WTC11 (cell line): ENCODE measurements around the gene COL16A1. TPM values are rescaled to one million over a fixed set of nuclear protein-coding genes. Genes with fewer than 3 reads are reported as not detected.

Experiments
- ATAC-seq: fragments of 200-7000 bp; cut with Tn5 transposase; 2 replicates; pipeline ENCODE4 v1.10.0; 2021; ENCODE audit warnings: mild to moderate bottlenecking, moderate library complexity
- CTCF ChIA-PET: fragments of 300-600 bp; sonication (Branson Sonifier 250); formaldehyde crosslinking; loops from one replicate; lab custom pipeline; 2021; ENCODE audit warnings: antibody characterized with exemption; lab: Charles Lee
- POLR2A ChIA-PET: fragments of 350-600 bp; sonication (Branson Sonifier 250); formaldehyde crosslinking; loops from one replicate; lab custom pipeline; 2021; ENCODE audit warnings: antibody characterized with exemption; lab: Charles Lee
- DNase-seq: peaks from one replicate; pipeline ENCODE4 v3.0.0; 2021; ENCODE audit warnings: low spot score
- H3K27ac Mint-ChIP-seq: 2 replicates; pipeline ENCODE4 v1.8.0; 2021; ENCODE audit warnings: mixed read lengths
- H3K27me3 Mint-ChIP-seq: 2 replicates; pipeline ENCODE4 v1.8.0; 2021; ENCODE audit warnings: low read depth, mild to moderate bottlenecking, moderate library complexity, mixed read lengths
- H3K36me3 Mint-ChIP-seq: 2 replicates; pipeline ENCODE4 v1.8.0; 2021; ENCODE audit warnings: mixed read lengths
- H3K4me1 Mint-ChIP-seq: 2 replicates; pipeline ENCODE4 v1.8.0; 2022; ENCODE audit warnings: mixed read lengths
- H3K4me3 Mint-ChIP-seq: 2 replicates; pipeline ENCODE4 v1.8.0; 2021; ENCODE audit warnings: mild to moderate bottlenecking, moderate library complexity, mixed read lengths
- H3K9me3 Mint-ChIP-seq: 2 replicates; pipeline ENCODE4 v1.8.0; 2021; ENCODE audit warnings: mixed read lengths
- ETV6 ChIP-seq: sonication (generic); formaldehyde crosslinking; IDR thresholded peaks from 2 replicates; pipeline ENCODE4 v1.8.1; 2022; ENCODE audit warnings: mild to moderate bottlenecking, missing genetic modification reagents
- FOXP1 ChIP-seq: sonication (generic); formaldehyde crosslinking; IDR thresholded peaks from 2 replicates; pipeline ENCODE4 v1.8.0; 2022; ENCODE audit warnings: missing genetic modification reagents, mild to moderate bottlenecking, moderate library complexity, borderline replicate concordance
- GRHL2 ChIP-seq: fragments of 250-450 bp; sonication (Bioruptor Pico); IDR thresholded peaks from 2 replicates; pipeline ENCODE4 v1.8.0; 2022; ENCODE audit warnings: mild to moderate bottlenecking, moderate library complexity; ENCODE audit not compliant: insufficient replicate concordance, severe bottlenecking
- GTF2I ChIP-seq: fragments of 250-450 bp; sonication (Bioruptor Pico); conservative IDR thresholded peaks from 2 replicates; pipeline ENCODE4 v1.4.0; 2021; ENCODE audit warnings: mild to moderate bottlenecking
- HMGA2 ChIP-seq: fragments of 250-450 bp; sonication (Bioruptor Pico); IDR thresholded peaks from 2 replicates; pipeline ENCODE4 v1.4.0; 2021; ENCODE audit warnings: mild to moderate bottlenecking, moderate library complexity
- IRF2 ChIP-seq: sonication (generic); formaldehyde crosslinking; IDR thresholded peaks from 2 replicates; pipeline ENCODE4 v1.8.0; 2022; ENCODE audit warnings: low read depth, missing genetic modification reagents, borderline replicate concordance
- ZNF121 ChIP-seq: sonication (generic); formaldehyde crosslinking; IDR thresholded peaks from 2 replicates; pipeline ENCODE4 v1.8.0; 2023; ENCODE audit warnings: missing genetic modification reagents
- ZNF219 ChIP-seq: sonication (generic); formaldehyde crosslinking; IDR thresholded peaks from 2 replicates; pipeline ENCODE4 v1.8.0; 2023; ENCODE audit warnings: missing genetic modification reagents, mild to moderate bottlenecking, borderline replicate concordance
- ZNF396 ChIP-seq: fragments of 250-450 bp; sonication (Bioruptor Pico); IDR thresholded peaks from 2 replicates; pipeline ENCODE4 v1.8.0; 2021; ENCODE audit warnings: mild to moderate bottlenecking, moderate library complexity, borderline replicate concordance
- total RNA-seq: library from RNA; stranded (reverse); gene quantifications from 3 replicates; pipeline ENCODE4 v1.2.3, GENCODE V29; 2021
- TF ChIP-seq, protein P1 (sequence below): fragments of 250-450 bp; sonication (Bioruptor Pico); IDR thresholded peaks from 2 replicates; pipeline ENCODE4 v1.9.0; 2021; ENCODE audit warnings: mild to moderate bottlenecking
- TF ChIP-seq, protein P2 (sequence below): fragments of 250-450 bp; sonication (Bioruptor Pico); IDR thresholded peaks from 2 replicates; pipeline ENCODE4 v1.9.0; 2021; ENCODE audit warnings: mild to moderate bottlenecking
- TF ChIP-seq, protein P3 (sequence below): fragments of 250-450 bp; sonication (Bioruptor Pico); IDR thresholded peaks from 2 replicates; pipeline ENCODE4 v1.9.0; 2021; ENCODE audit warnings: mild to moderate bottlenecking, borderline replicate concordance
- TF ChIP-seq, protein P4 (sequence below): fragments of 200-600 bp; IDR thresholded peaks from 2 replicates; pipeline ENCODE4 v1.8.0; 2022; ENCODE audit warnings: antibody characterized with exemption
- TF ChIP-seq, protein P5 (sequence below): sonication (generic); formaldehyde crosslinking; conservative IDR thresholded peaks from 2 replicates; pipeline ENCODE4 v1.8.1; 2023; ENCODE audit warnings: mild to moderate bottlenecking, low read depth, missing genetic modification reagents, moderate library complexity
- TF ChIP-seq, protein P6 (sequence below): sonication (generic); formaldehyde crosslinking; IDR thresholded peaks from 2 replicates; pipeline ENCODE4 v1.8.1; 2022; ENCODE audit warnings: mild to moderate bottlenecking, moderate library complexity, missing genetic modification reagents

The COL16A1 gene
- total RNA-seq, 1 experiment from 2014 or later = 8.8 TPM

DNA sequence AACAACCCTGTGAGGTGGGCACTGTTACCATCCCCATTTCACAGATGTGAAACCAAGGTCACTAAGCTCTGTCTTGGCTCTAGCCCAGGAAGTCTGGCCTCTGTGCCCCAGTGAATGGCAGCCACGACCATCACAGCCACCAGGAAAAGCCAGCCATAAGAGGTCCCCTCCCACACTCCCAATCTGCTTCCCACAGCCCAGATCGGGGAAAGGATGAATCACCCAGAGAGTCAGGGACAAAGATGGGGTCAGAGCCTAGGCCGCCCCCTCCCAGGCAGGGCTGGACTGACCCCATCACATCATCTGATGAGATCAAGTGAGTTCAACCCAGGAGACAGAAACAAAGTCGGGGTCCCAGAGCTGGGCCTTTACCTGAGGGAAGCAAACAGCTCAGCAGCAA, 22.9 kb upstream of the COL16A1 start:
- Mint-ChIP-seq H3K36me3 (no peaks in the 10 kb centered on the region), H3K4me1 (peaks cover 15% of the 10 kb centered on the region), H3K27ac (no peak overlapping the region), H3K9me3 (no peaks in the 10 kb centered on the region), H3K4me3 (no peak overlapping the region), H3K27me3 (no peaks in the 10 kb centered on the region; the same call in none of the 2 replicates)
- ATAC-seq (no peak), DNase-seq (no peak)
- TF ChIP-seq, protein P1, sequence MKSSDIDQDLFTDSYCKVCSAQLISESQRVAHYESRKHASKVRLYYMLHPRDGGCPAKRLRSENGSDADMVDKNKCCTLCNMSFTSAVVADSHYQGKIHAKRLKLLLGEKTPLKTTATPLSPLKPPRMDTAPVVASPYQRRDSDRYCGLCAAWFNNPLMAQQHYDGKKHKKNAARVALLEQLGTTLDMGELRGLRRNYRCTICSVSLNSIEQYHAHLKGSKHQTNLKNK (CRISPR knock-in tag) = no peak
- TF ChIP-seq, protein P2, sequence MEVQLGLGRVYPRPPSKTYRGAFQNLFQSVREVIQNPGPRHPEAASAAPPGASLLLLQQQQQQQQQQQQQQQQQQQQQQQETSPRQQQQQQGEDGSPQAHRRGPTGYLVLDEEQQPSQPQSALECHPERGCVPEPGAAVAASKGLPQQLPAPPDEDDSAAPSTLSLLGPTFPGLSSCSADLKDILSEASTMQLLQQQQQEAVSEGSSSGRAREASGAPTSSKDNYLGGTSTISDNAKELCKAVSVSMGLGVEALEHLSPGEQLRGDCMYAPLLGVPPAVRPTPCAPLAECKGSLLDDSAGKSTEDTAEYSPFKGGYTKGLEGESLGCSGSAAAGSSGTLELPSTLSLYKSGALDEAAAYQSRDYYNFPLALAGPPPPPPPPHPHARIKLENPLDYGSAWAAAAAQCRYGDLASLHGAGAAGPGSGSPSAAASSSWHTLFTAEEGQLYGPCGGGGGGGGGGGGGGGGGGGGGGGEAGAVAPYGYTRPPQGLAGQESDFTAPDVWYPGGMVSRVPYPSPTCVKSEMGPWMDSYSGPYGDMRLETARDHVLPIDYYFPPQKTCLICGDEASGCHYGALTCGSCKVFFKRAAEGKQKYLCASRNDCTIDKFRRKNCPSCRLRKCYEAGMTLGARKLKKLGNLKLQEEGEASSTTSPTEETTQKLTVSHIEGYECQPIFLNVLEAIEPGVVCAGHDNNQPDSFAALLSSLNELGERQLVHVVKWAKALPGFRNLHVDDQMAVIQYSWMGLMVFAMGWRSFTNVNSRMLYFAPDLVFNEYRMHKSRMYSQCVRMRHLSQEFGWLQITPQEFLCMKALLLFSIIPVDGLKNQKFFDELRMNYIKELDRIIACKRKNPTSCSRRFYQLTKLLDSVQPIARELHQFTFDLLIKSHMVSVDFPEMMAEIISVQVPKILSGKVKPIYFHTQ (CRISPR knock-in tag) = no peak
- TF ChIP-seq, protein P3, sequence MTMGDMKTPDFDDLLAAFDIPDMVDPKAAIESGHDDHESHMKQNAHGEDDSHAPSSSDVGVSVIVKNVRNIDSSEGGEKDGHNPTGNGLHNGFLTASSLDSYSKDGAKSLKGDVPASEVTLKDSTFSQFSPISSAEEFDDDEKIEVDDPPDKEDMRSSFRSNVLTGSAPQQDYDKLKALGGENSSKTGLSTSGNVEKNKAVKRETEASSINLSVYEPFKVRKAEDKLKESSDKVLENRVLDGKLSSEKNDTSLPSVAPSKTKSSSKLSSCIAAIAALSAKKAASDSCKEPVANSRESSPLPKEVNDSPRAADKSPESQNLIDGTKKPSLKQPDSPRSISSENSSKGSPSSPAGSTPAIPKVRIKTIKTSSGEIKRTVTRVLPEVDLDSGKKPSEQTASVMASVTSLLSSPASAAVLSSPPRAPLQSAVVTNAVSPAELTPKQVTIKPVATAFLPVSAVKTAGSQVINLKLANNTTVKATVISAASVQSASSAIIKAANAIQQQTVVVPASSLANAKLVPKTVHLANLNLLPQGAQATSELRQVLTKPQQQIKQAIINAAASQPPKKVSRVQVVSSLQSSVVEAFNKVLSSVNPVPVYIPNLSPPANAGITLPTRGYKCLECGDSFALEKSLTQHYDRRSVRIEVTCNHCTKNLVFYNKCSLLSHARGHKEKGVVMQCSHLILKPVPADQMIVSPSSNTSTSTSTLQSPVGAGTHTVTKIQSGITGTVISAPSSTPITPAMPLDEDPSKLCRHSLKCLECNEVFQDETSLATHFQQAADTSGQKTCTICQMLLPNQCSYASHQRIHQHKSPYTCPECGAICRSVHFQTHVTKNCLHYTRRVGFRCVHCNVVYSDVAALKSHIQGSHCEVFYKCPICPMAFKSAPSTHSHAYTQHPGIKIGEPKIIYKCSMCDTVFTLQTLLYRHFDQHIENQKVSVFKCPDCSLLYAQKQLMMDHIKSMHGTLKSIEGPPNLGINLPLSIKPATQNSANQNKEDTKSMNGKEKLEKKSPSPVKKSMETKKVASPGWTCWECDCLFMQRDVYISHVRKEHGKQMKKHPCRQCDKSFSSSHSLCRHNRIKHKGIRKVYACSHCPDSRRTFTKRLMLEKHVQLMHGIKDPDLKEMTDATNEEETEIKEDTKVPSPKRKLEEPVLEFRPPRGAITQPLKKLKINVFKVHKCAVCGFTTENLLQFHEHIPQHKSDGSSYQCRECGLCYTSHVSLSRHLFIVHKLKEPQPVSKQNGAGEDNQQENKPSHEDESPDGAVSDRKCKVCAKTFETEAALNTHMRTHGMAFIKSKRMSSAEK (CRISPR knock-in tag) = no peak
- no peak for TF ChIP-seq ZNF396 (CRISPR knock-in tag)
- TF ChIP-seq IRF2 (CRISPR knock-in tag) = no peak
- POLR2A ChIA-PET = interaction anchor here (0.6 kb wide), 1 partner anchor 395 kb away, joined by 9 read pairs; no protein-coding TSS in a partner anchor
- CTCF ChIA-PET = interaction anchor here (2.1 to 4.6 kb wide), 4 partner anchors 11 to 62 kb away, joined by 6 to 89 read pairs (median 26); no protein-coding TSS in a partner anchor

DNA sequence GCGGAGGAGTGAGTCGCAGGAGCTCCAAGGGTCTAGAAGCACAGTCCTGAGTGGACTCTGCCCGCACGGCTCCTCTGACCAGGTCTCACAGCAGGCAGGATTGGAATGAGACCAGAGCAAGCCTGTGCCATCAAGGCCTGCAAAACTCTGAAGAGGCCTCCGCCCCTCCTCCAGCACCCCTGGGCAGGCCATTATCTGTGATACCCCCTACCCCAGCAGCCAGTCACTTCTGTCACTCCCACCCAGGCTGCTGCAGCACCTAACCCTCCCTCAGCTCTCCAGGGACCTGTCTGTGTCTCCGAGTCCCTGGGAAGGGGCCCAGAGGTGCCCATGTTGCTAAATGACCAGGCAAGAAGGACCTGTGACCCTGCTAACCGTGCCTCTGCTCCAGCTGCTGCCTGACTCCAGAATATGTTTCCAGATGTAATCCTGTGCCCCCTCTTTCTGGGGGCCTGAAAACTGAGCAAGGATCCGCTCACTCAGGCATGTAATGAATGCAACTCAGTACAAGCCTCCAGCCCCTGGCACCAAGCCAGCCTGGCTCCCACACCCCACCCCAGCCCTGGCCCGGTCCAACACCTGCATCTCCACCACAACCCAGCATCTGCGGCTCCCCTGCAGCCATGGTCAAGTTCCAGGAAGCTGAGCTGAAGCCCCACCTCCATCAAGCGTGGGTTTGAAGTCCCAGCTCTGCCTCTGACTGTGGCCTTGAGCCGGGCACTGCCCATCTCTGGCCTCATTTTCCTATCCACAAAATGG, 22.1 kb upstream of the COL16A1 start:
- Mint-ChIP-seq H3K36me3 (no peaks in the 10 kb centered on the region), H3K4me1 (peaks cover 15% of the 10 kb centered on the region), H3K4me3 (no peak overlapping the region), H3K9me3 (no peaks in the 10 kb centered on the region), H3K27ac (no peak overlapping the region), H3K27me3 (no peaks in the 10 kb centered on the region; the same call in none of the 2 replicates)
- DNase-seq = no peak
- TF ChIP-seq, protein P4, sequence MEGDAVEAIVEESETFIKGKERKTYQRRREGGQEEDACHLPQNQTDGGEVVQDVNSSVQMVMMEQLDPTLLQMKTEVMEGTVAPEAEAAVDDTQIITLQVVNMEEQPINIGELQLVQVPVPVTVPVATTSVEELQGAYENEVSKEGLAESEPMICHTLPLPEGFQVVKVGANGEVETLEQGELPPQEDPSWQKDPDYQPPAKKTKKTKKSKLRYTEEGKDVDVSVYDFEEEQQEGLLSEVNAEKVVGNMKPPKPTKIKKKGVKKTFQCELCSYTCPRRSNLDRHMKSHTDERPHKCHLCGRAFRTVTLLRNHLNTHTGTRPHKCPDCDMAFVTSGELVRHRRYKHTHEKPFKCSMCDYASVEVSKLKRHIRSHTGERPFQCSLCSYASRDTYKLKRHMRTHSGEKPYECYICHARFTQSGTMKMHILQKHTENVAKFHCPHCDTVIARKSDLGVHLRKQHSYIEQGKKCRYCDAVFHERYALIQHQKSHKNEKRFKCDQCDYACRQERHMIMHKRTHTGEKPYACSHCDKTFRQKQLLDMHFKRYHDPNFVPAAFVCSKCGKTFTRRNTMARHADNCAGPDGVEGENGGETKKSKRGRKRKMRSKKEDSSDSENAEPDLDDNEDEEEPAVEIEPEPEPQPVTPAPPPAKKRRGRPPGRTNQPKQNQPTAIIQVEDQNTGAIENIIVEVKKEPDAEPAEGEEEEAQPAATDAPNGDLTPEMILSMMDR = no peak
- no peak for TF ChIP-seq FOXP1 (CRISPR knock-in tag)
- ChIA-PET CTCF (interaction anchor here (0.6 to 4.6 kb wide), 13 partner anchors 10 to 229 kb away, joined by 3 to 89 read pairs (median 7); partner anchors contain the start of genes ADGRB2 and COL16A1), POLR2A (no interaction called here)
- ATAC-seq = no peak

DNA sequence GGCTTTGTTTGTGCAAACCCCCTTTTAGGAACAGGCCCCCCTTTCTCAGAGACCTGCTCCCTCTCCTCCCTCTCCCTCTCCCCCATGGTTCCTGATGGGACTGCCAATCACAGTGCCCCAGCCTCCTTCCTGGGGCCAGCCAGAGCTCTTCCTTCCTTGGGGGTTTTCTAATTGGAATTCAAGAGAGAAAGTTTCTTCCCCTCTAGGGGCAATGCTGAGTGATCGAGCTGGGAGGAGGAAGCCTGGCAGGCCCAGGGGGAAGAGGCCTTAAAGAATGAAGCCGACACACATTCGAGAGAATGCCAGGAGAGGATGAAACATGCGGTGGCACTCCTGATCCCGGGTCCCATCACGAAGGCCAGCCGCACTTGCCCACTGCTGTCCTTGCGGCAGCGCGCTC, 21.3 kb upstream of the COL16A1 start:
- peak; percentile 72 for ATAC-seq
- POLR2A ChIA-PET = interaction anchor here (0.6 kb wide), 1 partner anchor 667 kb away, joined by 4 read pairs; no protein-coding TSS in a partner anchor
- TF ChIP-seq GRHL2 (CRISPR knock-in tag) (no peak), HMGA2 (CRISPR knock-in tag) (no peak), GTF2I (CRISPR knock-in tag) (no peak), ZNF219 (CRISPR knock-in tag) (no peak), ZNF121 (CRISPR knock-in tag) (no peak), ETV6 (no peak)
- TF ChIP-seq, protein P5, sequence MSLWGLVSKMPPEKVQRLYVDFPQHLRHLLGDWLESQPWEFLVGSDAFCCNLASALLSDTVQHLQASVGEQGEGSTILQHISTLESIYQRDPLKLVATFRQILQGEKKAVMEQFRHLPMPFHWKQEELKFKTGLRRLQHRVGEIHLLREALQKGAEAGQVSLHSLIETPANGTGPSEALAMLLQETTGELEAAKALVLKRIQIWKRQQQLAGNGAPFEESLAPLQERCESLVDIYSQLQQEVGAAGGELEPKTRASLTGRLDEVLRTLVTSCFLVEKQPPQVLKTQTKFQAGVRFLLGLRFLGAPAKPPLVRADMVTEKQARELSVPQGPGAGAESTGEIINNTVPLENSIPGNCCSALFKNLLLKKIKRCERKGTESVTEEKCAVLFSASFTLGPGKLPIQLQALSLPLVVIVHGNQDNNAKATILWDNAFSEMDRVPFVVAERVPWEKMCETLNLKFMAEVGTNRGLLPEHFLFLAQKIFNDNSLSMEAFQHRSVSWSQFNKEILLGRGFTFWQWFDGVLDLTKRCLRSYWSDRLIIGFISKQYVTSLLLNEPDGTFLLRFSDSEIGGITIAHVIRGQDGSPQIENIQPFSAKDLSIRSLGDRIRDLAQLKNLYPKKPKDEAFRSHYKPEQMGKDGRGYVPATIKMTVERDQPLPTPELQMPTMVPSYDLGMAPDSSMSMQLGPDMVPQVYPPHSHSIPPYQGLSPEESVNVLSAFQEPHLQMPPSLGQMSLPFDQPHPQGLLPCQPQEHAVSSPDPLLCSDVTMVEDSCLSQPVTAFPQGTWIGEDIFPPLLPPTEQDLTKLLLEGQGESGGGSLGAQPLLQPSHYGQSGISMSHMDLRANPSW (CRISPR knock-in tag) = no peak
- TF ChIP-seq, protein P6, sequence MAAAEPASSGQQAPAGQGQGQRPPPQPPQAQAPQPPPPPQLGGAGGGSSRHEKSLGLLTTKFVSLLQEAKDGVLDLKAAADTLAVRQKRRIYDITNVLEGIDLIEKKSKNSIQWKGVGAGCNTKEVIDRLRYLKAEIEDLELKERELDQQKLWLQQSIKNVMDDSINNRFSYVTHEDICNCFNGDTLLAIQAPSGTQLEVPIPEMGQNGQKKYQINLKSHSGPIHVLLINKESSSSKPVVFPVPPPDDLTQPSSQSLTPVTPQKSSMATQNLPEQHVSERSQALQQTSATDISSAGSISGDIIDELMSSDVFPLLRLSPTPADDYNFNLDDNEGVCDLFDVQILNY = no peak

More for the DNA sequence above, 21.3 kb upstream of the COL16A1 start:
- no peak for DNase-seq
- Mint-ChIP-seq H3K27me3 (no peaks in the 10 kb centered on the region; the same call in none of the 2 replicates), H3K27ac (no peak overlapping the region), H3K9me3 (no peaks in the 10 kb centered on the region), H3K4me3 (no peak overlapping the region), H3K36me3 (no peaks in the 10 kb centered on the region), H3K4me1 (peaks cover 15% of the 10 kb centered on the region)
- CTCF ChIA-PET = interaction anchor here (0.6 to 4.6 kb wide), 15 partner anchors 10 to 230 kb away, joined by 3 to 89 read pairs (median 6); partner anchors contain the start of genes ADGRB2 and COL16A1
